ENCODE data around the gene TMEM200C.

Gene TMEM200C

GRCh38 chr18:5895299-5895875, at the start of gene TMEM200C:
TMEM200C (minus strand) TSS chr18:5895522; CDS start chr18:5892063, 3,459 bp downstream.
- DNase-seq = no peak

GRCh38 chr18:5944448-5944847, 49.1 kb upstream of the TMEM200C start:
- DNase-seq = no peak

- no peak for DNase-seq
These were observed 48.2 kb upstream of the TMEM200C start for GRCh38 chr18:5943514-5943913.

DNA sequence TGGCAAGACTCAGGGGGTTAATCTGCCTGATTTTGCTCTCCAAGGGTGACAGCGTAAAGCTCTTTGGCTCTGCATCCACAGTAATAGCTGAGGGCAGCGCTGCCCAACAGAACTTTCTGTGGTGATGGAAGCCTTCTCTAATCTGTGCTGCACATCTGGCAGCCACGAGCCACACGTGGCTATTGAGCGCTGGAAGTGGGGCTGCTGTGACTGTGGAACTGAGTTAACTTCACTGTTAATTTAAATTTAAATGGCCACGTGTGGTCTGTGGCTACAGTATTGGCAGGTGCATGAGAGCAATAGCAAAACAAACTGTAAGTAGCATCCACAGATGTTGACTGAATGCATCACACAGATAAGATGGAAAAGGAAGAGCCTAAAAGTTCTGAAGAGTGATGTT, 47.3 kb upstream of the TMEM200C start:
- DNase-seq = no peak

- no peak for DNase-seq
These were observed 46.6 kb upstream of the TMEM200C start for GRCh38 chr18:5941890-5942289.

- DNase-seq = no peak
These were observed 44.7 kb upstream of the TMEM200C start for GRCh38 chr18:5939801-5940667.

DNA sequence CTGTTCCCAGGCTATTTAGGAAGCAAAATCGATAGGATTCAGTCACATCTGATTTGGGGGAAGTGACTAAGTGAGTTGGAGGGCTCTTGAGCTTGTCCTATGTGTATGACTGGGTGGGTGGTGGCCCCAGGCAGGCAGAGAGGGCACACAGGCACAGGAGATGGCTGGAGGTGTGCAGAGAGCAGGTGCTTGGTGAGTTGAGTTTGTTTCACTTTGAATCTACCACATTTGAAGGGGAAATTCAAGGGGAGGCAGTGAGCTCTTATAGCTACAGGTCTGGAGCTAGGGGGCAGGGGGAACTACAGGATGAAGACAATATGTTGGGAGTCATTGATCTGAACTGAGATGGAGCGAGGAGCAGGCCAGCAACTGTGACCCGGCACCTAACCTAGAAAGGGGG, 42.5 kb upstream of the TMEM200C start:
- no peak for DNase-seq

DNA sequence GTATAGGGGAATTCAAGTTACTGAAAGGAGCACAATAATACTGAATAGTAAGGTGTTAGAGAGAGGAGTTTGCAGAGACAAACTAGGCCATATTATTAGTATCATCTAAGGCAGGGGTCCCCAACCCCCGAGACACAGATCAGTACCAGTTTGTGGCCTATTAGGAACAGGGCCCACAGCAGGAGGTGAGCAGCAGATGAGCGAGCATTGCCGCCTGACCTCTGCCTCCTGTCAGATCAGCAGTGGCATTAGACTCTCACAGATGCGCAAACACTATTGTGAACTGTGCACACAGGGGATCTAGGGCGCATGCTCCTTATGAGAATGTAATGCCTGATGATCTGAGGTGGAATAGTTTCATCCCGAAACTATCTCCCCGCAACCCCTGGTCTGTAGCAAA, 41.8 kb upstream of the TMEM200C start:
- DNase-seq = no peak

DNA sequence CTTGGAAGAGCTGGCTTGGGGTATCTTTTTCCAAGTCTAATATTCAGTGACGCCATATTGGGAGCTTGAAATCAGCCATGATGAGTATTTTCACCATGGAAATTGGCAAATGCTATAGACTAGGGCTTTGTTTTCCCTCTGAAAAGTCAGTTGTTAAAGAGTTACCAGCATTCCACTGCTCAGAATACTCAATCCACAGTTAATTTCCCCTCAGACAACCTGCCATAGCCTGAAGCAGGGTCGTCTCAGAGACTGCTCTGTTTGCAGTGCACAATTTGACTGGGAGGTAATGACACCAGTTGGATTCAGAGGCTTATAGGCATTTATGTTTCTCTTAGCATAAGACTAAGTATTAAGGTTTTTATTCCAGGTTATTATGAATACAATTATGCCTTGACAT, 35.5 kb upstream of the TMEM200C start:
- no peak for DNase-seq

DNA sequence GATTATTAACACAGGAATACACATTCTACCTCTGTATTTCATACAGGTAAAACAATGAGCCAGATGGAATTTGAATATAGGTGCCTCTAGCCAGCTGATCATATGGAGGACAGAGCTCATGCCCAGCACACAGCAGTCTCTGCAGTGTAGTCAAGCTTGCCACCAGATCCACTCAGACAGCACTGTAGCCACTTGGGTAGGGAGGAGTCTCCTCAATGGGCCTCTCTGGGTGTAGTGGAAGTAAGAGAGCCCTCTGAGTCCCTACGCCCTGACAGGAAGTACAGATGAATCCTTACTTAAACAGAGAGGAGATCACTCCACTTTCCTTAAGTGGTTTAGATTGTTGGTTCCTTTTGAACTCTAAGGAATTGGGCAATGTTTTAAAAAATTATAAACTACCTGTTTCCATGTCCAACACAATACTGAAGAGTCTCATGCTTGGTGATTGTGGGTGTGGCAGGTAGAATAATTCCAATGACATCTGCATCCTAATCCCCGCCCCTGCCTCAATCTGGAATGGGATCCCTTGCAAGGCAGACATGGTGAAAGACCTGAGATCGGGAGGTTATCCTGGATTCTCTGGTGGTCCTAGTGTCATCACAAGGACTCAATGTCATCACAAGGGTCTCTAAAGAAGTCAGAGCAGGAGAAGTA, 23.0 kb upstream of the TMEM200C start:
- DNase-seq = no peak

DNA sequence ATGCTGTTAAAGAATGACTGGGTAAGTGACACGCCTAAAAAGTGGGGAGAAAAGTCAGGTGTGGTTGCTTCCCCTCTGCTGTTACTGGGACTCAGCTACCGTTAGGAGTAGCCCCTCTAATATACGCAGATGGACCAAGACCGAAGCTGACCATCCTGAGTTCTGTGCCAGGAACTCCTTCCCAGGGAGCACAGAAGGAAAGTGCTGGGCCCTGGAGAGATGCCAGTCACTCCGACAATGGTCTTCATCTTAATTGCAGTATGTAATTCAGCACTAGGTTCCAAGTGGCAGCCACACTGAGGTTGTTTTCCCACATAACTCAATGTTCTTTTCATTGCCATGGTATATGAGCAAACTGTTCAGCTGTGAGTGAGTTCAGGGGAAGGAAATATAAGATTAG, 19.6 kb upstream of the TMEM200C start:
- DNase-seq = no peak

GRCh38 chr18:5914016-5914415, 18.7 kb upstream of the TMEM200C start:
- no peak for DNase-seq

DNA sequence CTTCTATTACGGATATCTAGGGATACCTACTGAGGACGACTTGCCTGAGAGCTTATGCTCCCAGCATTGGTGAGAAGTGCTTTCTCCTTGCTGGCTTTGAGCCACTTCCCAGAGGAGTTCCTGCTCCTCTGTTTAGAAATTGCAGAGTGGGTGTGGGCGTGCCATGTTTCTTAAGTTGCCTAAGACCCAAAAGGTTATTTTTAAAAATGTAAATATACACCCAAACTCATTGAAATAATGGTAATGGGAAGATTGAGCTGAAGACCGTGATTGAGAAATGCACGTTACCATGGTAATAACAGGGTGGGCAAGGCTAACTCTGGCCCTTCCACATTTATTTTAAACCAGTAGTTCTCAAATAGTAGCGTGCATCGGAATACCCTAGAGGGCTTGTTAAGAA, 17.2 kb upstream of the TMEM200C start:
- no peak for DNase-seq

DNA sequence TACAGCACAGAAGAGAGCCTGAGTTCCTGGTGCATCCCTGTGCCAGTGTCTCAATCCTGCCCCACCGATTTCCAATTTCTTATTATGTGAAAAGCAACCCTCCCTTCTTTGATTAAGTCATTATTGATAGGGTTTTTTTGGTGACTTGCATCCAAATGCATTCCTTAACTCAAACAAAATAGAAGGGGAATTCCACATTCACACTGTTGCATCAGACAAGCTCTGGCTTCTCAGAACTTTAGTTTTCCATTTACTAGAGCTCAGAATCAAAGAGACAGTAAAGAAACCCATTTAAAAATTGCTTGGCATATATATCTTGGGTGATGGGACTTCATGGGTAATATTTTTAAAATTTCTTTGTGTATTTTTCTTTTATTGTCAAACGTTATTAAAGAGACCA, 13.8 kb upstream of the TMEM200C start:
- no peak for DNase-seq

GRCh38 chr18:5903386-5903785, 8.1 kb upstream of the TMEM200C start:
- DNase-seq = no peak

DNA sequence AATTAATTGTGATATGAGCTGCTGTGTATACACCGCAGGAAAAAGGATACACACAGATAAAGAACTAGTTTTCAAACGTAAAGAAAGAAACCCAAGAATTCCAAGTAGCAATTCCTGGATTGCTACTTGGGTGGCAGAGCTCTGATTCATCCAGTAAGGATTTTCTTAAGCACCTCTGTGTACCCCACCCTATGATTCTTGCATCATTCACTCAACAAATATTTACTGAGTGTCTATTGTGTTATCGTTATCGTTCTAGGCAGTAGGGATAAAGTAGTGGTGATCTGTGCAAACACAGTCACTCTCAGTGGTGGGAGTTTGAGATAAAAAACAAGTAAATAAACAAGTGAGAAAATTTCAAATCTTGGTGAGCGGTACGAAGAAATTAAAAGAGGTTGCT, 4.9 kb upstream of the TMEM200C start:
- no peak for DNase-seq

- DNase-seq = no peak
These were observed 4.5 kb upstream of the TMEM200C start for GRCh38 chr18:5899835-5900234.

DNA sequence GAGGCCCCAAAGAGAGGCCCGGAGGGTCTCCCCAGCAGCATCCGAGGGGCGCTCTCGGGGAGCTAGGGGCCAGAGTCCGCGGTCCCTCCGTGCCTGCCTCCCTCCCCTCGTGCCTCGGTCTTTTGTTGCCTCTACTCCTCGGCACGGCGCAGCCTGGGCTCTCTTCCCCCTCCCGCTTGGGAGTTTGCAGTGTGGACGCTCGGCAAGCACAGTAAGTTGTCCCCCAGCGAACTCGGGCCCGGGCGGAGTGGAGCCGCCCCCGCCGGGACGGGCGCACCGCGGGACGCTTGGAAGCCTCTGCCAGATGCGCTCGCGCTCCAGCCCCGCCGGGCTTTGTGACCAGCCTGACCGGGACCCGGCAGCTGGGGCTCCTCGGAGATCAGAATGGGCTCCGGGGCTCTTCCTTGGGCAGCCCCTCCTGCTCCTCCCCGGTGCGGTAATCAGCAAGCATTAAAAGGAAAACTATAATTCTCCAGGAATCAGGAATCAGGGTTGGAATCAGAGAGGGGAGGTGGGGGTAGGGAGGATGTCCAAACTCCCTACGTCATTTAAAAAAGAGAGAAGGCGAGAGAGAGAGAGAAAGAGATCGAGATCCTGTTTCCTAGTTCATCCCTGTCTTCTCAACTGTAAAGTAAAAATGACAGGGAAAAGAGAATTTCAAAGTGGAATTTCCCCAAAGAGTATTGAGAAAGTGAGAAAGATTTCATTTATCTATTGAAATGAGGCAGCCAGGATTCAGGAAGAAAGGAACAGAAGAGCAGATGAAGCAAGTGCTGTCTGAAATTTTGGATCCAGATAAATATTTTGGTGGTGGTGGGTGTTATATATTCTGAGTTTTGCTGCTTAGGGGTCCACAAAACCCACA, 786 bp upstream of the TMEM200C start:
- DNase-seq = no peak

GRCh38 chr18:5894611-5895298, 567 bp downstream of the TMEM200C start:
- no peak for DNase-seq

DNA sequence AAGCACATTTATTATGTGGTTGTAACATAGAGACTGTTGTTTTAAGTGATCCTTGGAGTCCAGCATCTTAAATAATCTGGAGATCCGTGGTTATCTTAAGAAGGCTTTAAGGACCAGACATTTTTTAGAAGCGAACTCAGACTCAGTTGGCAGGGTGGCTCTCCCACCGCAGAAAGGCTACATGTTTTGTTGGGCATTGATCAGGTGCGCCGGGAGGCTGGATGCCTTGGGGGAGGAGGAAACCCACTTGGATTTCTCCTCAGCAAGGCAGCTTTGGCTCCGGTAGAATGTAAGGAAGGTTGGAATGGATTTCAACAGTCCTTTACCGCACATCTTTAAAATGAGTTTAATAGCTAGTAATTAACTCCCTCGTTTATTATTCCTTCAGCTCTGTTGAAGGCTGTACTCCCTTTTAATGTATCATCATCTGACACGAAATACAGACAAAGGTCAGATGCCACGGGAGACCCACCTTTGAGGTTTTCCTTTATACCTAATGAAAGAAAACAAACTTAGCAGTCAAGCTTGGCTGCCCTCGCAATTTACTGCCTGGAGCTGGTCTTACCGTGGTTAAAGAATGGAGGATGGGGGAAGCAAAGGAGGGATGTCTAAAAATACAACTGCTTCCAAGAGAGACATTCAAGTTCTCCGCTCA, 1.2 kb downstream of the TMEM200C start:
- no peak for DNase-seq

DNA sequence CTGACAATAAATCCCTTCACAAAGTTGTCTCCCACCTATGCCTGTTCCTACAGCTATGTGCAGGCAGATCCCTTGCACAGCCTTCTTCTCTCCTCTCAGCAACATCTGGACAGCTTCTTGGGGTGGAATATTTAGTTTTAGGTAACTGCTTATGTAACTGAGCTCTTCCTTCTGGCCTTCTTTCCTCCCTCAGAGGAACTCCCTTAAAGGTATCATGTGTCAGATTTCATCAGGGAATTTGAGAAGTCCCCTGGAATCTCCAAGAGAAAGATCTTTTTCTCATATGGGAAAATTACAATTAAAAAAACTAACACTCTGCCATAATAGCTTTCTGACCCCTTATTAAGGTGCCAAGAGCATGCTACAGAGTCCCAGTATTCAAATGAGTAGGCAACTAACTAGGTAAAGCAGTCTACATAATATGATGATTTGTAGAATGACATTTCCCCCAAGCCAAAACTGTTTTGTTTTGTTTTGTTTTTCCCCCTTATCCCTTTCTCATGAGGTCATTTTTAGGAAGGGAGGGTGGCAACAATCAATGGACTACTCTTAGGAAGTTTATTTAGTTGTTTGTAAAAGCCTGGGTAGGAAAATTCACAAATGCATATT, 2.4 kb downstream of the TMEM200C start:
- DNase-seq = no peak

GRCh38 chr18:5891854-5892215, 3.5 kb downstream of the TMEM200C start:
- DNase-seq = no peak

All from CD4-positive, alpha-beta T cell treated with Interleukin-6 for 4 hours (primary cell).